ENCODE results near the gene TMEM178B. TPM values are rescaled to one million over a fixed set of nuclear protein-coding genes. Genes with fewer than 3 reads are reported as not detected.
"Not testable (repeated sequence)": the region's sequence is repeated elsewhere in the genome, so short reads cannot be mapped to it uniquely, and the experiment has no call there.

TMEM178B gene
- total and polyA plus RNA-seq, 2 experiments from 2014 or later: 0.24 to 0.30 TPM

DNA sequence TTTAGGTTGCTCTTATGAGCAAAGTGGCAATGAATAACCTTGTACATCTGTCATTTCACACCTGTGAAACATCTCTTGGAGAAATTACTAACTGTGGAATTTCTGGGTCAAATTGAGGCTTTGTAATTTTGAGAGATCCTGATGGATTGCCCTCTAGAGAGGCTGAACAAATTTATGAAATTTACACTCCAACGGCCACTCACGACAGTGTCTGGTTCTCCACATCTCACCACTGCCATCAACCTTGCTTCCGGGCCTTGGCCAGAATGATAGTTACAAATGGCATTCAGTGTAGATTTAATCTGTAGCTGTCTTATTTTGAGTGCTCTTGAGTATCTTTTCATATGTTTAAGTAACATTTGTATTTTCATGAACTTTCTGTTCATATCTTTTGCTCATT is 117.4 kb downstream of the TMEM178B start:
- Histone ChIP-seq H3K4me2 (no peak overlapping the region), H3K4me1 (ENCODE audit: insufficient read depth) (no peaks in the 10 kb centered on the region), H4K20me1 (ENCODE audit: insufficient read depth, poor library complexity, severe bottlenecking) (no peaks in the 10 kb centered on the region), H2AFZ (no peak overlapping the region), H3K79me2 (no peaks in the 10 kb centered on the region), H3K4me3 (no peak overlapping the region), H3K9me3 (ENCODE audit: low read depth) (no peaks in the 10 kb centered on the region), H3K36me3 (replicated peaks; ENCODE audit: insufficient read depth, low read depth) (no peaks in the 10 kb centered on the region), H3K27ac (no peak overlapping the region), H3K27me3 (no peaks in the 10 kb centered on the region), H3K9me2 (replicated peaks; ENCODE audit: insufficient read depth) (no peaks in the 10 kb centered on the region)
- DNase-seq (ENCODE audit: low spot score): no peak
- WGBS (ENCODE audit: low lambda C conversion rate, missing lambda C conversion rate): 93% methylated on average over 3 of the region's 3 CpGs
- TF ChIP-seq EZH2phosphoT487 (IDR thresholded peaks at IDR 0.05; ENCODE audit: low read depth, severe bottlenecking, unreplicated experiment): no peak
- TF ChIP-seq CTCF (IDR thresholded peaks at IDR 0.05; ENCODE audit: poor library complexity): no peak
- TF ChIP-seq EZH2 (IDR thresholded peaks at IDR 0.05; ENCODE audit: borderline replicate concordance): no peak

- no peaks in the 10 kb centered on the region for H3K9me2 ChIP-seq (replicated peaks; ENCODE audit: insufficient read depth)
- WGBS (ENCODE audit: low lambda C conversion rate, missing lambda C conversion rate): 79% methylated on average over 4 of the region's 4 CpGs
- TF ChIP-seq EZH2phosphoT487 (IDR thresholded peaks at IDR 0.05; ENCODE audit: low read depth, severe bottlenecking, unreplicated experiment) (no peak), CTCF (IDR thresholded peaks at IDR 0.05; ENCODE audit: poor library complexity) (no peak), EZH2 (IDR thresholded peaks at IDR 0.05; ENCODE audit: borderline replicate concordance) (no peak)
Observed at GRCh38 chr7:141193066-141193465, 119.2 kb downstream of the TMEM178B start.

DNA sequence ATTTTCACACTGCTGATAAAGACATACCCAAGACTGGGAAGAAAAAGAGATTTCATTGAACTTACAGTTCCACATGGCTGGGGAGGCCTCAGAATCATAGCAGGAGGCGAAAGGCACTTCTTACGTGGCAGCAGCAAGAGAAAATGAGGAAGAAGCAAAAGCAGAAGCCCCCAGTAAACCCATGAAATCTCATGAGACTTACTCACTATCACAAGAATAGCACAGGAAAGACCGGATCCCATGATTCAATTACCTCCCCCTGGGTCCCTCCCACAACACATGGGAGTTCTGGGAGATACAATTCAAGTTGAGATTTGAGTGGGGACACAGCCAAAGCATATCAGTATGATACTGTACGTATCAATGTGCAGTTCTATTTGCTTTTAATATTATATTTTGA is 121.9 kb downstream of the TMEM178B start:
- not testable (repeated sequence) for H3K9me3 ChIP-seq (ENCODE audit: low read depth); DNase-seq (ENCODE audit: low spot score); H2AFZ ChIP-seq; H3K36me3 ChIP-seq (replicated peaks; ENCODE audit: insufficient read depth, low read depth); H3K9me2 ChIP-seq (replicated peaks; ENCODE audit: insufficient read depth); H3K4me2 ChIP-seq; H3K27ac ChIP-seq; H3K27me3 ChIP-seq; H3K79me2 ChIP-seq; H3K4me1 ChIP-seq (ENCODE audit: insufficient read depth); H4K20me1 ChIP-seq (ENCODE audit: insufficient read depth, poor library complexity, severe bottlenecking); H3K4me3 ChIP-seq
- 89% methylated on average over 4 of the region's 4 CpGs for WGBS (ENCODE audit: low lambda C conversion rate, missing lambda C conversion rate)

More at GRCh38 chr7:141193066-141193465, 119.2 kb downstream of the TMEM178B start:
- no peak overlapping the region for H3K4me2 ChIP-seq
- no peaks in the 10 kb centered on the region for H4K20me1 ChIP-seq (ENCODE audit: insufficient read depth, poor library complexity, severe bottlenecking)
- H3K4me1 ChIP-seq (ENCODE audit: insufficient read depth): no peaks in the 10 kb centered on the region
- H3K27ac ChIP-seq: no peak overlapping the region
- no peaks in the 10 kb centered on the region for H3K27me3 ChIP-seq
- no peaks in the 10 kb centered on the region for H3K9me3 ChIP-seq (ENCODE audit: low read depth)
- no peaks in the 10 kb centered on the region for H3K36me3 ChIP-seq (replicated peaks; ENCODE audit: insufficient read depth, low read depth)
- no peak overlapping the region for H3K4me3 ChIP-seq
- H2AFZ ChIP-seq: no peak overlapping the region
- DNase-seq (ENCODE audit: low spot score): no peak
- H3K79me2 ChIP-seq: no peaks in the 10 kb centered on the region

DNA sequence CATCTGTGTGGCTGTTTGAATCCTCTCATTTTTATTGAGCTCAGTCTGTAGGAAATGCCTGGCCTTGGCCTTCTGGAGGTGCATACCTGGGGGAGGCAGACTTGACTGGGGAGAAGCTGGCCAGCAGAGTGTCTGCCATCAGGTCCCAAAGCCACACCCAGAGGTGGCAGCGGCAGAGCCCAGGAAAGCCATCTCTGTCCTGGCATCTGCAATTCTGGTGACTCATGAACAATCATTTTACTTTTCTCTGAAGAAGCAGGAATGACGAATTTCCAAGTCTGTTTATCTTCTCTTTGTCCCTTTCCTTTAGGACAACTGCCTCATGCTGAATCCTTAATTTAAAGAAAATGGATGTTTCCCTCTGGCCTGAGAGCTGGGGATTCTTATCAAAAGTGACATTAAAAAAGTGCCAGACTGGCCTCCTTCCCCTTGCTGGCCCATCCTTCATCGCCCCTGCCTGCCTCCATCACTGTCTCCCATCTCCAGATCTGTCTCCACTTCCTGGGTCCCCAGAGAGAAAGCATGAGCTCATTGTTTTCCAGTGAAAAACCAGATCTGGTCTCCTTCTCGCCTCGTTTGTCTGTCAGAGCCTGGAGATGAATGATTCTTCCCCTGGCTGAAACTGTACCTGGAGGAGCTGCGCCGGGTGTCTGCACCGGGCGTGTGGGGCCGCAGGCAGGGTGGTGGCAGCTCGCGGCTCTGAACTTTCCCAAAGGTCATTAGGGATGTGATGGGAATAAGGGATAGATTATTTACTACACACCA is 124.5 kb downstream of the TMEM178B start:
- H3K4me1 ChIP-seq (ENCODE audit: insufficient read depth): no peaks in the 10 kb centered on the region
- no peaks in the 10 kb centered on the region for H4K20me1 ChIP-seq (ENCODE audit: insufficient read depth, poor library complexity, severe bottlenecking)
- H3K4me3 ChIP-seq: no peak overlapping the region
- no peak for TF ChIP-seq CTCF (IDR thresholded peaks at IDR 0.05; ENCODE audit: poor library complexity)
- H2AFZ ChIP-seq: no peak overlapping the region
- no peak overlapping the region for H3K4me2 ChIP-seq
- H3K9me3 ChIP-seq (ENCODE audit: low read depth): no peaks in the 10 kb centered on the region
- no peaks in the 10 kb centered on the region for H3K79me2 ChIP-seq
- no peak for DNase-seq (ENCODE audit: low spot score)
- H3K36me3 ChIP-seq (replicated peaks; ENCODE audit: insufficient read depth, low read depth): no peaks in the 10 kb centered on the region
- no peaks in the 10 kb centered on the region for H3K9me2 ChIP-seq (replicated peaks; ENCODE audit: insufficient read depth)
- H3K27me3 ChIP-seq: no peaks in the 10 kb centered on the region
- 56% methylated on average over 12 of the region's 12 CpGs for WGBS (ENCODE audit: low lambda C conversion rate, missing lambda C conversion rate)
- no peak overlapping the region for H3K27ac ChIP-seq
